SK-N-SH treated with all-trans-retinoic acid at 6 μM for 48 hours (cell line): ENCODE measurements around the gene RIC8B.

Experiments
- BACH2 ChIP-seq: fragments of 250-450 bp; sonication (Bioruptor Pico); IDR thresholded peaks from 2 replicates; pipeline ENCODE4 v1.9.0; 2021; ENCODE audit warnings: mild to moderate bottlenecking, borderline replicate concordance
- GLIS3 ChIP-seq: fragments of 250-450 bp; sonication (Bioruptor Pico); IDR thresholded peaks from 2 replicates; pipeline ENCODE4 v1.5.0; 2020; ENCODE audit warnings: mild to moderate bottlenecking, moderate library complexity
- POU6F1 ChIP-seq: fragments of 250-450 bp; sonication (Bioruptor Pico); IDR thresholded peaks from 2 replicates; pipeline ENCODE4 v1.8.0; 2021; ENCODE audit warnings: low read depth, mild to moderate bottlenecking, moderate library complexity, borderline replicate concordance
- ZC3H10 ChIP-seq: fragments of 250-450 bp; sonication (Bioruptor Pico); IDR thresholded peaks from 2 replicates; pipeline ENCODE4 v1.5.1; 2021; ENCODE audit warnings: mild to moderate bottlenecking, moderate library complexity
- ZNF8 ChIP-seq: fragments of 450-650 bp; formaldehyde crosslinking; IDR thresholded peaks from 2 replicates; pipeline ENCODE4 v1.5.0; 2020; ENCODE audit warnings: mild to moderate bottlenecking, moderate library complexity
- TF ChIP-seq, protein P1 (sequence below): fragments of 250-450 bp; sonication (Bioruptor Pico); IDR thresholded peaks from 2 replicates; pipeline ENCODE4 v1.8.0; 2020; ENCODE audit warnings: mild to moderate bottlenecking, moderate library complexity, borderline replicate concordance

- TF ChIP-seq POU6F1 (CRISPR knock-in tag) (no peak), BACH2 (CRISPR knock-in tag) (no peak), ZC3H10 (no peak), ZNF8 (no peak), GLIS3 (CRISPR knock-in tag) (no peak)
- TF ChIP-seq, protein P1, sequence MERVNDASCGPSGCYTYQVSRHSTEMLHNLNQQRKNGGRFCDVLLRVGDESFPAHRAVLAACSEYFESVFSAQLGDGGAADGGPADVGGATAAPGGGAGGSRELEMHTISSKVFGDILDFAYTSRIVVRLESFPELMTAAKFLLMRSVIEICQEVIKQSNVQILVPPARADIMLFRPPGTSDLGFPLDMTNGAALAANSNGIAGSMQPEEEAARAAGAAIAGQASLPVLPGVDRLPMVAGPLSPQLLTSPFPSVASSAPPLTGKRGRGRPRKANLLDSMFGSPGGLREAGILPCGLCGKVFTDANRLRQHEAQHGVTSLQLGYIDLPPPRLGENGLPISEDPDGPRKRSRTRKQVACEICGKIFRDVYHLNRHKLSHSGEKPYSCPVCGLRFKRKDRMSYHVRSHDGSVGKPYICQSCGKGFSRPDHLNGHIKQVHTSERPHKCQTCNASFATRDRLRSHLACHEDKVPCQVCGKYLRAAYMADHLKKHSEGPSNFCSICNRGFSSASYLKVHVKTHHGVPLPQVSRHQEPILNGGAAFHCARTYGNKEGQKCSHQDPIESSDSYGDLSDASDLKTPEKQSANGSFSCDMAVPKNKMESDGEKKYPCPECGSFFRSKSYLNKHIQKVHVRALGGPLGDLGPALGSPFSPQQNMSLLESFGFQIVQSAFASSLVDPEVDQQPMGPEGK (CRISPR knock-in tag): no peak
Measured at GRCh38 chr12:106757623-106758348, 16.7 kb upstream of the RIC8B start.
